Fibroblast of skin of back (primary cell): ENCODE results near the gene MAN1C1.

Experiments used
- DNase-seq: peaks from one replicate; pipeline ENCODE4 v3.0.0-alpha.2; 2013

The MAN1C1 gene

GRCh38 chr1:25765923-25766589, 149.5 kb downstream of the MAN1C1 start:
- no peak for DNase-seq

- no peak for DNase-seq
Measured at GRCh38 chr1:25766721-25767436, 150.3 kb downstream of the MAN1C1 start.

- DNase-seq, result no peak
Measured at GRCh38 chr1:25767437-25767770, 150.8 kb downstream of the MAN1C1 start.

- DNase-seq, result no peak
Measured at GRCh38 chr1:25768999-25769398, 152.4 kb downstream of the MAN1C1 start.

- DNase-seq, result no peak
Measured at GRCh38 chr1:25769625-25770383, 153.2 kb downstream of the MAN1C1 start.

- no peak for DNase-seq
Measured at GRCh38 chr1:25770541-25771220, 154.1 kb downstream of the MAN1C1 start.

- no peak for DNase-seq
Measured at GRCh38 chr1:25771221-25772114, 154.9 kb downstream of the MAN1C1 start.

GRCh38 chr1:25772164-25772563, 155.6 kb downstream of the MAN1C1 start:
- DNase-seq, result no peak

- no peak for DNase-seq
Measured at GRCh38 chr1:25772692-25773245, 156.2 kb downstream of the MAN1C1 start.

- DNase-seq, result no peak
Measured at GRCh38 chr1:25773441-25774125, 157.0 kb downstream of the MAN1C1 start.

- DNase-seq, result no peak
Measured at GRCh38 chr1:25774206-25774803, 157.7 kb downstream of the MAN1C1 start.

GRCh38 chr1:25774921-25775771, 158.6 kb downstream of the MAN1C1 start:
- no peak for DNase-seq

- no peak for DNase-seq
Measured at GRCh38 chr1:25779388-25779787, 162.8 kb downstream of the MAN1C1 start.

GRCh38 chr1:25779894-25780293, 163.3 kb downstream of the MAN1C1 start:
- DNase-seq, result no peak

GRCh38 chr1:25780318-25781129, 163.9 kb downstream of the MAN1C1 start:
- DNase-seq, result no peak

- no peak for DNase-seq
Measured at GRCh38 chr1:25781130-25781433, 164.5 kb downstream of the MAN1C1 start.

- DNase-seq, result no peak
Measured at GRCh38 chr1:25782608-25783201, 166.1 kb downstream of the MAN1C1 start.

GRCh38 chr1:25784575-25785051, 168.0 kb downstream of the MAN1C1 start:
- DNase-seq, result no peak
